ENCODE data around the gene PARL.

- TF ChIP-seq CTCF (IDR thresholded peaks at IDR 0.05) (no peak), POLR2AphosphoS5 (IDR thresholded peaks at IDR 0.05) (no peak)
Measured at GRCh38 chr3:183884097-183884426, 618 bp downstream of the PARL start.
